ENCODE measurements around the gene FGF9. TPM values are rescaled to one million over a fixed set of nuclear protein-coding genes. Genes with fewer than 3 reads are reported as not detected.

The FGF9 gene
- total RNA-seq, 2 donors from 2014 or later = 0.07 TPM; not detected in 1

GRCh38 chr13:21719463-21719862, 48.6 kb downstream of the FGF9 start:
- no peak for DNase-seq
- Mint-ChIP-seq H3K36me3 (ENCODE audit: low read depth) (no peaks in the 10 kb centered on the region), H3K9me3 (no peaks in the 10 kb centered on the region), H3K27ac (no peak overlapping the region), H3K4me1 (peaks cover 17% of the 10 kb centered on the region), H3K27me3 (ENCODE audit: insufficient read depth) (peaks cover 5% of the 10 kb centered on the region), H3K4me3 (no peak overlapping the region)
- H3K4me3 ChIP-seq (ENCODE audit: low read length) = no peak overlapping the region
- TF ChIP-seq CTCF (conservative IDR thresholded peaks at IDR 0.05) = no peak
- peaks cover 3% of the 10 kb centered on the region for H3K4me1 ChIP-seq (ENCODE audit: control insufficient read depth, insufficient read depth, low read length)
- no peaks in the 10 kb centered on the region for H3K9me3 ChIP-seq (ENCODE audit: control insufficient read depth, low read length)
- WGBS, 2 experiments (ENCODE audit: insufficient coverage in 1 of 2, insufficient read length in 1 of 2) = 82 to 100% methylated on average over 1 to 7 of the region's 7 CpGs
- H3K27ac ChIP-seq (ENCODE audit: low read depth, low read length) = no peak overlapping the region
- no peak overlapping the region for H3K9ac ChIP-seq (ENCODE audit: extremely low read depth, low read length, poor library complexity, severe bottlenecking)
- H3K36me3 ChIP-seq (ENCODE audit: control insufficient read depth, insufficient read depth, low read length) = no peaks in the 10 kb centered on the region
- no peaks in the 10 kb centered on the region for H3K27me3 ChIP-seq (ENCODE audit: control insufficient read depth, insufficient read depth, low read length, poor library complexity, severe bottlenecking)

GRCh38 chr13:21723807-21724505, 53.1 kb downstream of the FGF9 start:
- H3K9ac ChIP-seq (ENCODE audit: extremely low read depth, low read length, poor library complexity, severe bottlenecking) = no peak overlapping the region
- Mint-ChIP-seq H3K36me3 (ENCODE audit: low read depth) (peaks cover 2% of the 10 kb centered on the region), H3K9me3 (peaks cover 6% of the 10 kb centered on the region), H3K27ac (no peak overlapping the region), H3K4me1 (peaks cover 13% of the 10 kb centered on the region), H3K4me3 (no peak overlapping the region), H3K27me3 (ENCODE audit: insufficient read depth) (peaks cover 5% of the 10 kb centered on the region)
- WGBS, 2 experiments (ENCODE audit: insufficient coverage in 1 of 2, insufficient read length in 1 of 2) = 89 to 91% methylated on average over 10 to 16 of the region's 17 CpGs
- TF ChIP-seq CTCF (conservative IDR thresholded peaks at IDR 0.05) = no peak
- no peak for DNase-seq
- no peaks in the 10 kb centered on the region for H3K9me3 ChIP-seq (ENCODE audit: control insufficient read depth, low read length)
- H3K27me3 ChIP-seq (ENCODE audit: control insufficient read depth, insufficient read depth, low read length, poor library complexity, severe bottlenecking) = no peaks in the 10 kb centered on the region
- no peak overlapping the region for H3K27ac ChIP-seq (ENCODE audit: low read depth, low read length)
- H3K4me3 ChIP-seq (ENCODE audit: low read length) = no peak overlapping the region
- no peaks in the 10 kb centered on the region for H3K4me1 ChIP-seq (ENCODE audit: control insufficient read depth, insufficient read depth, low read length)
- H3K36me3 ChIP-seq (ENCODE audit: control insufficient read depth, insufficient read depth, low read length) = no peaks in the 10 kb centered on the region

- no peak overlapping the region for H3K9ac ChIP-seq (ENCODE audit: extremely low read depth, low read length, poor library complexity, severe bottlenecking)
- TF ChIP-seq CTCF (conservative IDR thresholded peaks at IDR 0.05) = no peak
- no peaks in the 10 kb centered on the region for H3K27me3 Mint-ChIP-seq (ENCODE audit: insufficient read depth)
- no peaks in the 10 kb centered on the region for H3K9me3 ChIP-seq (ENCODE audit: control insufficient read depth, low read length)
- WGBS, 2 experiments (ENCODE audit: insufficient coverage in 1 of 2, insufficient read length in 1 of 2) = 95 to 96% methylated on average over 5 to 9 of the region's 9 CpGs
- H3K4me1 Mint-ChIP-seq = no peaks in the 10 kb centered on the region
- H3K36me3 ChIP-seq (ENCODE audit: control insufficient read depth, insufficient read depth, low read length) = no peaks in the 10 kb centered on the region
- H3K27ac Mint-ChIP-seq = no peak overlapping the region
- peaks cover 10% of the 10 kb centered on the region for H3K9me3 Mint-ChIP-seq
- H3K27me3 ChIP-seq (ENCODE audit: control insufficient read depth, insufficient read depth, low read length, poor library complexity, severe bottlenecking) = no peaks in the 10 kb centered on the region
- H3K4me3 Mint-ChIP-seq = no peak overlapping the region
- peaks cover 2% of the 10 kb centered on the region for H3K36me3 Mint-ChIP-seq (ENCODE audit: low read depth)
- H3K4me1 ChIP-seq (ENCODE audit: control insufficient read depth, insufficient read depth, low read length) = peaks cover 6% of the 10 kb centered on the region
- H3K27ac ChIP-seq (ENCODE audit: low read depth, low read length) = no peak overlapping the region
- DNase-seq = no peak
- H3K4me3 ChIP-seq (ENCODE audit: low read length) = no peak overlapping the region
These were observed 59.5 kb downstream of the FGF9 start for GRCh38 chr13:21730186-21730880.
